Measurements from ENCODE around the gene ASCL3. TPM values are rescaled to one million over a fixed set of nuclear protein-coding genes. Genes with fewer than 3 reads are reported as not detected.

The ASCL3 gene
- total and polyA plus RNA-seq, 2 experiments from 2014 or later: not detected

GRCh38 chr11:8956860-8957259 lies 14.0 kb upstream of the ASCL3 start:
- Histone ChIP-seq H2AFZ (no peak overlapping the region), H3K79me2 (ENCODE audit: insufficient read depth) (peaks cover 61% of the 10 kb centered on the region), H3K4me2 (ENCODE audit: unreplicated experiment) (no peak overlapping the region), H3K9ac (no peak overlapping the region), H3K27me3 (replicated peaks; ENCODE audit: insufficient read depth) (no peaks in the 10 kb centered on the region), H3K9me3 (ENCODE audit: low read depth) (no peaks in the 10 kb centered on the region), H3K4me1 (ENCODE audit: insufficient read depth) (peaks cover 4% of the 10 kb centered on the region; the same call in 1 of the 2 replicates), H3K36me3 (ENCODE audit: low read depth) (peaks cover 17% of the 10 kb centered on the region; the same call in 1 of the 2 replicates), H3K4me3 (no peak overlapping the region), H3K9me2 (ENCODE audit: insufficient read depth) (no peaks in the 10 kb centered on the region), H4K20me1 (ENCODE audit: insufficient read depth) (no peaks in the 10 kb centered on the region), H3F3A (ENCODE audit: insufficient read depth) (0 out of 2 replicates have a peak, but pooled peaks cover 4% of the 10 kb centered on the region), H3K27ac (no peak overlapping the region)
- TF ChIP-seq EZH2phosphoT487 (IDR thresholded peaks at IDR 0.05; ENCODE audit: insufficient read depth, low read depth) (no peak), EZH2 (IDR thresholded peaks at IDR 0.05; ENCODE audit: insufficient read depth, poor library complexity, severe bottlenecking) (no peak)
- DNase-seq: no peak
- 95 to 97% methylated on average over 4 of the region's 4 CpGs for WGBS, 2 experiments (ENCODE audit: low coverage in 1 of 2, low lambda C conversion rate in 2 of 2, missing lambda C conversion rate in 2 of 2)
- in situ Hi-C loops (cut with MboI): loop anchor here (25.0 kb wide), 1 partner anchor 720 kb away; no protein-coding TSS in a partner anchor

GRCh38 chr11:8948886-8949285 lies 6.1 kb upstream of the ASCL3 start:
- H3K4me2 ChIP-seq (ENCODE audit: unreplicated experiment): no peak overlapping the region
- no peaks in the 10 kb centered on the region for H4K20me1 ChIP-seq (ENCODE audit: insufficient read depth)
- no peak overlapping the region for H3K4me3 ChIP-seq
- H3K79me2 ChIP-seq (ENCODE audit: insufficient read depth): no peaks in the 10 kb centered on the region
- no peaks in the 10 kb centered on the region for H3K27me3 ChIP-seq (replicated peaks; ENCODE audit: insufficient read depth)
- no peaks in the 10 kb centered on the region for H3K4me1 ChIP-seq (ENCODE audit: insufficient read depth)
- TF ChIP-seq EZH2 (IDR thresholded peaks at IDR 0.05; ENCODE audit: insufficient read depth, poor library complexity, severe bottlenecking): no peak
- no peak for TF ChIP-seq EZH2phosphoT487 (IDR thresholded peaks at IDR 0.05; ENCODE audit: insufficient read depth, low read depth)
- no peaks in the 10 kb centered on the region for H3K9me2 ChIP-seq (ENCODE audit: insufficient read depth)
- H3F3A ChIP-seq (ENCODE audit: insufficient read depth): no peaks in the 10 kb centered on the region
- H3K9me3 ChIP-seq (ENCODE audit: low read depth): no peaks in the 10 kb centered on the region
- peaks cover 35% of the 10 kb centered on the region; the same call in 1 of the 2 replicates for H3K36me3 ChIP-seq (ENCODE audit: low read depth)
- H3K9ac ChIP-seq: no peak overlapping the region
- H2AFZ ChIP-seq: no peak overlapping the region
- H3K27ac ChIP-seq: no peak overlapping the region
- no peak for DNase-seq
- 96 to 99% methylated on average over 3 of the region's 3 CpGs for WGBS, 2 experiments (ENCODE audit: low coverage in 1 of 2, low lambda C conversion rate in 2 of 2, missing lambda C conversion rate in 2 of 2)
- in situ Hi-C loops (cut with MboI): no loop called here

GRCh38 chr11:8947230-8947943 lies 4.6 kb upstream of the ASCL3 start:
- Histone ChIP-seq H3K27ac (no peak overlapping the region), H3K9me2 (ENCODE audit: insufficient read depth) (no peaks in the 10 kb centered on the region), H3K4me2 (ENCODE audit: unreplicated experiment) (no peak overlapping the region), H3K9me3 (ENCODE audit: low read depth) (no peaks in the 10 kb centered on the region), H3F3A (ENCODE audit: insufficient read depth) (no peaks in the 10 kb centered on the region), H3K27me3 (replicated peaks; ENCODE audit: insufficient read depth) (no peaks in the 10 kb centered on the region), H3K4me1 (ENCODE audit: insufficient read depth) (no peaks in the 10 kb centered on the region), H3K4me3 (no peak overlapping the region), H3K9ac (no peak overlapping the region), H3K36me3 (ENCODE audit: low read depth) (peaks cover 22% of the 10 kb centered on the region; the same call in 1 of the 2 replicates), H2AFZ (no peak overlapping the region), H3K79me2 (ENCODE audit: insufficient read depth) (no peaks in the 10 kb centered on the region), H4K20me1 (ENCODE audit: insufficient read depth) (no peaks in the 10 kb centered on the region)
- DNase-seq: no peak
- TF ChIP-seq EZH2phosphoT487 (IDR thresholded peaks at IDR 0.05; ENCODE audit: insufficient read depth, low read depth): no peak
- TF ChIP-seq EZH2 (IDR thresholded peaks at IDR 0.05; ENCODE audit: insufficient read depth, poor library complexity, severe bottlenecking): no peak
- in situ Hi-C loops (cut with MboI): no loop called here
- WGBS, 2 experiments (ENCODE audit: low coverage in 1 of 2, low lambda C conversion rate in 2 of 2, missing lambda C conversion rate in 2 of 2): 97 to 98% methylated on average over 4 of the region's 4 CpGs

- Histone ChIP-seq H3K9me2 (ENCODE audit: insufficient read depth) (no peaks in the 10 kb centered on the region), H3F3A (ENCODE audit: insufficient read depth) (no peaks in the 10 kb centered on the region), H3K27ac (no peak overlapping the region), H3K79me2 (ENCODE audit: insufficient read depth) (no peaks in the 10 kb centered on the region), H3K4me3 (no peak overlapping the region), H2AFZ (no peak overlapping the region), H3K4me1 (ENCODE audit: insufficient read depth) (no peaks in the 10 kb centered on the region), H3K36me3 (ENCODE audit: low read depth) (no peaks in the 10 kb centered on the region), H3K4me2 (ENCODE audit: unreplicated experiment) (no peak overlapping the region), H4K20me1 (ENCODE audit: insufficient read depth) (no peaks in the 10 kb centered on the region), H3K27me3 (replicated peaks; ENCODE audit: insufficient read depth) (no peaks in the 10 kb centered on the region), H3K9me3 (ENCODE audit: low read depth) (no peaks in the 10 kb centered on the region), H3K9ac (no peak overlapping the region)
- no peak for DNase-seq
- in situ Hi-C loops (cut with MboI): no loop called here
- WGBS, 2 experiments (ENCODE audit: low coverage in 1 of 2, low lambda C conversion rate in 2 of 2, missing lambda C conversion rate in 2 of 2): 74 to 77% methylated on average over 8 of the region's 8 CpGs
- no peak for TF ChIP-seq EZH2 (IDR thresholded peaks at IDR 0.05; ENCODE audit: insufficient read depth, poor library complexity, severe bottlenecking)
- no peak for TF ChIP-seq EZH2phosphoT487 (IDR thresholded peaks at IDR 0.05; ENCODE audit: insufficient read depth, low read depth)
These were observed 1.3 kb downstream of the ASCL3 start for GRCh38 chr11:8941341-8942103.

All from GM23248 (cell line).